22Rv1 (cell line): Measurements from ENCODE around the gene TMEM176B.
"Not testable (repeated sequence)": the region's sequence is repeated elsewhere in the genome, so short reads cannot be mapped to it uniquely, and the experiment has no call there.

ENCODE experiments used
- H3K27ac ChIP-seq: fragments of 450-650 bp; 2 replicates; pipeline ENCODE4 v1.5.1; 2017
- ZFX ChIP-seq: fragments of 450-650 bp; IDR thresholded peaks from 2 replicates; pipeline ENCODE4 v1.6.1; 2017; ENCODE audit warnings: antibody characterized with exemption, borderline replicate concordance
- TF ChIP-seq, protein P1 (sequence below): fragments of 450-650 bp; IDR thresholded peaks from 2 replicates; pipeline ENCODE4 v1.5.1; 2017; ENCODE audit warnings: mild to moderate bottlenecking

TMEM176B gene

DNA sequence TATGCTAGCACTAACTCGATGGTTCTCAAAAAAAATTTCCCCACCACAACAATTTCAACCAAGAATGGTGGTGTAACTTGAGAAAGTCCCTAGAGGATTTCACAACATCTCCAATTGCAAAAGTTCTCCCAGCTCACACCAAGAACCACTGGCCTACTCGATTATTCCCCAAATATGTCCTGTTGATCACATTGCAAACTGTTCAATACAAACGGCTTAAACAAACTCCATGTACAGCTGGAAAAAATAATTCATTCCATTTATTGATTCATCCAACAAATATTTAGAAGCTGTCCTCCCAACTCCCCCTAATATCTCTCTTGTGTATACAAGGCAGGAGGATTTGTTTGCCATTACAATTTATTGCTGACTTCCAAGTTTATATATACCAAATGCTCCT, 19.1 kb downstream of the TMEM176B start:
- H3K27ac ChIP-seq: no peak overlapping the region
- TF ChIP-seq, protein P1, sequence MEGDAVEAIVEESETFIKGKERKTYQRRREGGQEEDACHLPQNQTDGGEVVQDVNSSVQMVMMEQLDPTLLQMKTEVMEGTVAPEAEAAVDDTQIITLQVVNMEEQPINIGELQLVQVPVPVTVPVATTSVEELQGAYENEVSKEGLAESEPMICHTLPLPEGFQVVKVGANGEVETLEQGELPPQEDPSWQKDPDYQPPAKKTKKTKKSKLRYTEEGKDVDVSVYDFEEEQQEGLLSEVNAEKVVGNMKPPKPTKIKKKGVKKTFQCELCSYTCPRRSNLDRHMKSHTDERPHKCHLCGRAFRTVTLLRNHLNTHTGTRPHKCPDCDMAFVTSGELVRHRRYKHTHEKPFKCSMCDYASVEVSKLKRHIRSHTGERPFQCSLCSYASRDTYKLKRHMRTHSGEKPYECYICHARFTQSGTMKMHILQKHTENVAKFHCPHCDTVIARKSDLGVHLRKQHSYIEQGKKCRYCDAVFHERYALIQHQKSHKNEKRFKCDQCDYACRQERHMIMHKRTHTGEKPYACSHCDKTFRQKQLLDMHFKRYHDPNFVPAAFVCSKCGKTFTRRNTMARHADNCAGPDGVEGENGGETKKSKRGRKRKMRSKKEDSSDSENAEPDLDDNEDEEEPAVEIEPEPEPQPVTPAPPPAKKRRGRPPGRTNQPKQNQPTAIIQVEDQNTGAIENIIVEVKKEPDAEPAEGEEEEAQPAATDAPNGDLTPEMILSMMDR: no peak
- no peak for TF ChIP-seq ZFX

DNA sequence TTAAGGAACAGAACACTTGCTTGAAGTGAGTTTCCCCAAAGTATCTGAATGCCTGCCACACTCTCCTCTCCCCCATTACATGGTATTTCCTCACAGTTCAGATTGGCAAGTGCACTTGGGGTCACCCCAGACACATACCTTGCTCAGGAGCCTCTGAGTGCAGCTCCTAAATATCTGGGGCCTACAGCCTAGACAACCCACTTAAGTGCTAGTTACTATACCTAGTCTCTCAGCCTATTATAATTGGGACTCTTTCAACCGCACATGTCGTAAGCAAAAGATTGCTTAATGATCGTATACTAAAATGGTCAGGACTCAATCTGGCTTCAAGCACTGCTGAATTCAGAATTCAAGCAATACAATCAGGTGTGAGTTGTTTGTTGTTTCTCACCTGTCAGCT, 19.9 kb downstream of the TMEM176B start:
- no peak for TF ChIP-seq ZFX
- TF ChIP-seq, protein P1: no peak
- no peak overlapping the region for H3K27ac ChIP-seq

DNA sequence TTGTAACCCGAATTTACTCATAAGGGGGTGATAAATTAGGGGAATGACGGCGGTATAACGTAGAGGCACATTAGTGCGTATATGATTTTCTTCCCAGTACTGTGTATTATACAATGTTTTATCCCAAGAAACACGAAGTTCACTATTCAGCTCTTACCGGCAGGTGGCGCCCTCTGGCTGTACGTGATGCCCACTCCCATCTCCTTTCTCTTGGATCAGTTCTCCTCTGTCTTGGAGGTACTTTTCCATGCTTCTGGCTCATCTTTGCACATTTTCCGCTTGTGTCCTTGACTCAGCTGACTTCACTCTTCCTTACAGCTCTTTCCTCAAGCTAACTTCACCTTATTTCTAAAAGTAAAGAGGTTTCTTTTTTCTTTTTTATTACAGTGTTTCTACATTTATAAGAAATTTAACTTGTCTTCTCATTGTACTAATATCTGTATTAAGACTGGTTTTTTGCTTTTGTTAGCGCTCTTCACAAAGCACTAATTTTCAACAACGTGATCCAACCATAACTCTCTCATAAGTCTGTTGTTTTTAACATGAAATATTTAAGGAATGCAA, 21.3 kb downstream of the TMEM176B start:
- H3K27ac ChIP-seq: no peak overlapping the region
- no peak for TF ChIP-seq ZFX
- TF ChIP-seq, protein P1: peak; percentile 99

DNA sequence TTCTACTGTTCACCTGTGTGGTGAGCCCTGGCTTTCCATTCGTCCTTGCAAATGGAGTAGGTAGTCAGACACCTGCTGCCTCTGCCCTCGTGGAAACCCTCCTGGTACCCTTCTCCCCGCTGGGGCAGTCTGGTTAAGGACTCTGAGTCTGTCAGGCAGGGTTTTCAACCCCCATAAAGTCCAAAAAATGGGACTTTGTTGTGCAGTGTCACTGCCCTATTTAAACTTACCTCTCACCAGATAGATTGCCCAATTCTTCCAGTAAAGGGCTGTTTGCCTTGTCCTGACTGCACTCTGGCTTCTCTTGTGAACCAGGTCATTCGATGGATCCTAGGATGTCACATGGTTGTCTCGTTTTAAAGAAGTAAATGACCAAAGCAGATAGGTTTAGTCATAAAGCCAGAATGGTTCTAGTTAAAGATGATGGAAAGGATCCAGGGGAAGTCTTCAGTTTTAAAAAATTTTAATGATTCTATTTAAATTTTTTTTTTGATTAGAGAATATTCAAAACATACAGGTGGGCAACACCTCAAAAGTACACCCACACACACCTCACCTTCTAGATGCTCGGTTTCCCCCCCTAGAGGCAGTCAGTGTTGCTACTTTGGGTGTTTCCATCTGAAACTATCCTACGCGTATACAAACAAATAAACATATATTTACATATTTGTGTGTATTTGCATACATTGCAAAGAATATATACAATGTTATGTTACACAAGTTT, 22.0 kb downstream of the TMEM176B start:
- TF ChIP-seq, protein P1: no peak
- TF ChIP-seq ZFX: no peak
- no peak overlapping the region for H3K27ac ChIP-seq

DNA sequence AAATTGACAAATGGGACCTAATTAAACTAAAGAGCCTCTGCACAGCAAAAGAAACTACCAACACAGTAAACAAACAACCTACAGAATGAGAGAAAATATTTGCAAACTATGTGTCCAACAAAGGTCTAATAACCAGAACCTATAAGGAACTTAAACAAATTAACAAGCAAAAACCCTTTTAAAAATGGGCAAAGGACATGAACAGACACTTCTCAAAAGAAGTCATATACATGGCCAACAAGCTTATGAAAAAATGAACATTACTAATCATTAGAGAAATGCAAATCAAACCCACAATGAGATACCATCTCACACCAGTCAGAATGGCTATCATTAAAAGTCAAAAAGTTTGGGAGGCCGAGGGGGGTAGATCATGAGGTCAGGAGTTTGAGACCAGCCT, 26.0 kb downstream of the TMEM176B start:
- not testable (repeated sequence) for H3K27ac ChIP-seq

DNA sequence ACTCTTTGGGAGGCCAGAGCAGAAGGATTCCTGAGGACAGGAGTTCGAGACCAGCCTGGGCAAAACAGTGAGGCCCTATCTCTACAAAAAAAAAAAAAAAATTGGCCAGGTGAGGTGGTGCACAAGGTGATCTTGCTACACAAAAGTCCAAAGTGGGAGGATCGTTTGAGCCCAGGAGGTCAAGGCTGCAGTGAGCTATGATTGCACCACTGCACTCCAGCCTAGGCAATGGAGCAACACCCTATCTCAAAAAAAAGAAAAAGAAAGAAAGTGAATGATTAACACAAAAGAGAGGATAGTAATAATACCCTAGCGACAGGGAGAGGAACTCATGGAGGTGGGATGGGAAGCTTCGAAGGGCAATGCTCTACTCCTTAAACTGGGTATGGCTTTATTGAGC, 30.4 kb downstream of the TMEM176B start:
- TF ChIP-seq, protein P1: no peak

DNA sequence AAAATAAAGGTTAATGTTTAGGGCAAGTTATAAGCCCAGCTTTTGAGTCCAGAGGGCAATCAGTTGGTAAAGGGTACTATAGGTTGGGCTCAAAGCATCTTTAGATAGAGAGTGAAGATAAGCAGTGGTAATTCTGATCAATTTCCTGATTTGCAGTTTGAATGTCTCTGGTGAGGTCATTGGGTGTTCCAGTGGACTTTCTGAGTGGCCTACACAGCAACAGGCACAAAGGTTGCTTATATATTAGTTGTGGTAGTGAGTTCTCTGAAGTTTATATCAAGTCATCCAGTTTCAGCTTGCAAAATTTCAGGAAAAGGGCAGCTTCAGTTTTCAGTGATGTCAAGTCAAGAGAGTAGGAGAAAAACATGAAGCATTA, 33.8 kb downstream of the TMEM176B start:
- TF ChIP-seq, protein P1: no peak
- TF ChIP-seq ZFX: no peak
- H3K27ac ChIP-seq: no peak overlapping the region

More for the DNA sequence above, 30.4 kb downstream of the TMEM176B start:
- no peak overlapping the region for H3K27ac ChIP-seq

DNA sequence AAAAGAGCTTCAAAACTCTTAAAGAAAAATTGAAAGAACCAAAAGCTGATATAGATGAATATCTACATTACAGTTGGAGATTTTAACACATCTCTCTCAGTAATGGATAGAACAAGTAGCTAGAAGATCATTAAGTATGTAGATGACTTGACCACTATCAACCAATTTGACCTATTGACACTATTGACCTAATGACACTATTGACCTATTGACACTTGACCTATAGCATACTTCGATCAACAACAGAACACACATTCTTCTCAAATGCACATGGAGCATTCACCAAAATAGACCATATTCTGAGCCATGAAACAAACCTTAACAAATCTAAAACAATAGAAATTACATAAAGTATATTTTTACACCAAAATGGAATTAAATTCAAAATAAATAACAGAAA, 40.7 kb downstream of the TMEM176B start:
- H3K27ac ChIP-seq: no peak overlapping the region
- TF ChIP-seq, protein P1: no peak
- TF ChIP-seq ZFX: no peak
